Stomach smooth muscle (tissue), 2 donors: ENCODE measurements around the gene KRTAP10-2.
A peak's percentile ranks its signal among the peaks of the same experiment; 100 is the strongest.

ENCODE experiments used
- H3K27ac ChIP-seq: one replicate; pipeline ENCODE4 v1.7.0; 2013; ENCODE audit warnings: mild to moderate bottlenecking, low read length, inconsistent platforms
- H3K27me3 ChIP-seq, 2 donors: one replicate each; pipeline ENCODE4 v1.7.0; 2013; ENCODE audit warnings: low read length in 2 of 2; ENCODE audit not compliant: insufficient read depth in 2 of 2, control insufficient read depth in 1 of 2
- H3K36me3 ChIP-seq, 2 donors: one replicate each; pipeline ENCODE4 v1.7.0; 2013; ENCODE audit warnings: low read length in 2 of 2; ENCODE audit not compliant: control insufficient read depth in 2 of 2, insufficient read depth in 2 of 2
- H3K4me1 ChIP-seq: one replicate; pipeline ENCODE4 v1.7.0; 2013; ENCODE audit warnings: low read length; ENCODE audit not compliant: control insufficient read depth, insufficient read depth
- H3K4me3 ChIP-seq, 2 donors: one replicate each; pipeline ENCODE4 v1.7.0; 2013; ENCODE audit warnings: low read length in 2 of 2
- H3K9ac ChIP-seq, 2 donors: one replicate each; pipeline ENCODE4 v1.7.0; 2013; ENCODE audit warnings: low read length in 2 of 2, mild to moderate bottlenecking in 1 of 2
- H3K9me3 ChIP-seq, 2 donors: one replicate each; pipeline ENCODE4 v1.7.0; 2013; ENCODE audit warnings: low read length in 2 of 2; ENCODE audit not compliant: control insufficient read depth in 2 of 2
- donor health status: healthy.
- donor health status: Pancreatic carcinoma.

Gene KRTAP10-2

DNA sequence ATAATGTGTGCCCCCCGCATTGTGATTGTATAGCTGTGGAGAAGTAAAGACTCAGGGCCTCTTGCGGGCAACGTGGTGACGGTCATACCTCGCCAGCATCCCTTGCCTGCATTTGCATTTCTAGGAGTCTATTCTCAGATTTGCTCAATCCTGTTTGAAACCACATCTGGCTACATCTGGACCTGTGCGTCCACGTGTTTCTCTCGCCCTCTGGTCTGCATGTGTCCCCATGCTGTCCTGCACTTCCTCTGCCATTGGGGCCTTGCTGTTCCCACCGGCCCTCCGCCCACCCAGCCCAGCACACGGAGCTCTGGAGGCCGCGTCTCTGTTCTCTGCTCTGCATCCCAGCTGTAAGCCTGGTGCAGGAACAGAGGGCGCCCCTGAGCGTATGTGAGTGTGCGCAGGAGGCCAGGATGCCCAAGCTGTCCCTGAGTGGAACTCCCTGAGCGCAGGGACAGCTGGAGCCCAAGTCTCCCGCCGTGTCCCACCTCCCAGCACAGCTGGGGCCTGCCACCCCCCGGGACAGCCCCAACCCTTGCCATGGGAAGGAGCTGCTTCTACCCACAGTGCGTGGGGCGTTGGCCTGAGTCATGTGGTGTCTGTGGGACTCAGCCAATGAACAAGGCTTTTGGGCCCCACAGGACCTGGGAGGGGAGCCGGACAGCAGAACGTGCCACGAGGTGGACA is 1.6 kb downstream of the KRTAP10-2 start:
- Histone ChIP-seq H3K27me3 (no peaks in the 10 kb centered on the region), H3K9ac (no peak overlapping the region), H3K9me3 (peaks cover 6 to 8% of the 10 kb centered on the region in 2 donors), H3K36me3 (no peaks in the 10 kb centered on the region), H3K4me3 (no peak overlapping the region), H3K27ac (no peak overlapping the region), H3K4me1 (no peaks in the 10 kb centered on the region)

DNA sequence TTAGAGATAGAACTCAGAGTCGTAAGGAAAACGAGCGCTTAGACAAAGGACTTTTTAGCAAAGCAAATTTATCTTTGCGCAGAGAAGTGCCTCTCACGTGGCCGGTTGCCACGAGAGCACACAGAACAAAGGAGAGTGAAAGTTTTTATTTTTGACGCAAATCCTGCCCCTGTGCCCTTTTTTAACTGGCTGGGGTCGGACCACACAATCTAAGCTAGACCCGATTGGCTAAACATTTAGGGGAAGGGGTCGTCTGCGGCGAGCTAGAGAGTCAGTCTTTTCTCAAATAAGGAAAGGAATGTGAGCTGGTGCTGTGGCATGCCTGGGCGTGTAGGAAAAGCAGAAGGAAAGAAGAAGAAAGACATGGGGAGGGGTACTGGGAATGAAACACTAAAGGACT is 2.4 kb downstream of the KRTAP10-2 start:
- H3K27me3 ChIP-seq, result no peaks in the 10 kb centered on the region
- peaks cover 1 to 2% of the 10 kb centered on the region in 2 donors for H3K9me3 ChIP-seq
- no peak overlapping the region for H3K9ac ChIP-seq
- H3K4me3 ChIP-seq, result peak overlapping the region; percentile 29 to 43
- H3K27ac ChIP-seq, result no peak overlapping the region
- no peaks in the 10 kb centered on the region for H3K4me1 ChIP-seq
- H3K36me3 ChIP-seq, result no peaks in the 10 kb centered on the region

- H3K27me3 ChIP-seq, result no peaks in the 10 kb centered on the region
- H3K27ac ChIP-seq, result no peak overlapping the region
- no peak overlapping the region for H3K9ac ChIP-seq
- H3K4me3 ChIP-seq, result peak overlapping the region; percentile 29 to 43
- H3K4me1 ChIP-seq, result no peaks in the 10 kb centered on the region
- H3K9me3 ChIP-seq, result peaks cover 0 to 2% of the 10 kb centered on the region in 2 donors
- no peaks in the 10 kb centered on the region for H3K36me3 ChIP-seq
Measured at GRCh38 chr21:44548381-44548780, 2.9 kb downstream of the KRTAP10-2 start.

- Histone ChIP-seq H3K4me3 (no peak overlapping the region), H3K27ac (no peak overlapping the region), H3K36me3 (no peaks in the 10 kb centered on the region), H3K27me3 (no peaks in the 10 kb centered on the region), H3K9ac (no peak overlapping the region), H3K4me1 (no peaks in the 10 kb centered on the region), H3K9me3 (peaks cover 0 to 7% of the 10 kb centered on the region in 2 donors)
Measured at GRCh38 chr21:44547656-44548331, 3.5 kb downstream of the KRTAP10-2 start.

GRCh38 chr21:44544566-44544965 is 6.7 kb downstream of the KRTAP10-2 start:
- no peak overlapping the region for H3K4me3 ChIP-seq
- H3K9ac ChIP-seq, result no peak overlapping the region
- no peaks in the 10 kb centered on the region for H3K36me3 ChIP-seq
- H3K4me1 ChIP-seq, result no peaks in the 10 kb centered on the region
- no peak overlapping the region for H3K27ac ChIP-seq
- peaks cover 0 to 9% of the 10 kb centered on the region in 2 donors for H3K9me3 ChIP-seq
- no peaks in the 10 kb centered on the region for H3K27me3 ChIP-seq

GRCh38 chr21:44542716-44543115 is 8.6 kb downstream of the KRTAP10-2 start:
- Histone ChIP-seq H3K36me3 (no peaks in the 10 kb centered on the region), H3K9me3 (peaks cover 0 to 9% of the 10 kb centered on the region in 2 donors), H3K9ac (no peak overlapping the region), H3K27me3 (peaks cover 0 to 2% of the 10 kb centered on the region in 2 donors), H3K27ac (no peak overlapping the region), H3K4me3 (no peak overlapping the region), H3K4me1 (no peaks in the 10 kb centered on the region)

- Histone ChIP-seq H3K27me3 (peaks cover 0 to 2% of the 10 kb centered on the region in 2 donors), H3K9me3 (peaks cover 0 to 9% of the 10 kb centered on the region in 2 donors), H3K9ac (no peak overlapping the region), H3K27ac (no peak overlapping the region), H3K4me3 (no peak overlapping the region), H3K36me3 (no peaks in the 10 kb centered on the region), H3K4me1 (no peaks in the 10 kb centered on the region)
Measured at GRCh38 chr21:44540741-44541288, 10.5 kb downstream of the KRTAP10-2 start.

GRCh38 chr21:44539991-44540666 is 11.2 kb downstream of the KRTAP10-2 start, which contains the start of gene KRTAP10-1:
Gene KRTAP10-1 (minus strand): TSS chr21:44540195. CDS start chr21:44540150, 45 bp downstream.
- no peak within 1 kb of the TSS for H3K4me3 ChIP-seq
- H3K36me3 ChIP-seq, result no peaks in the 10 kb centered on the region
- H3K9ac ChIP-seq, result no peak within 1 kb of the TSS
- H3K27ac ChIP-seq, result no peak within 1 kb of the TSS
- H3K4me1 ChIP-seq, result no peaks in the 10 kb centered on the region
- peaks cover 0 to 2% of the 10 kb centered on the region in 2 donors for H3K27me3 ChIP-seq
- H3K9me3 ChIP-seq, result peaks cover 0 to 9% of the 10 kb centered on the region in 2 donors

- Histone ChIP-seq H3K9me3 (peaks cover 0 to 9% of the 10 kb centered on the region in 2 donors), H3K9ac (no peak overlapping the region), H3K4me1 (no peaks in the 10 kb centered on the region), H3K4me3 (no peak overlapping the region), H3K27ac (no peak overlapping the region), H3K36me3 (no peaks in the 10 kb centered on the region), H3K27me3 (peaks cover 0 to 2% of the 10 kb centered on the region in 2 donors)
Measured at GRCh38 chr21:44539046-44539445, 12.3 kb downstream of the KRTAP10-2 start.

DNA sequence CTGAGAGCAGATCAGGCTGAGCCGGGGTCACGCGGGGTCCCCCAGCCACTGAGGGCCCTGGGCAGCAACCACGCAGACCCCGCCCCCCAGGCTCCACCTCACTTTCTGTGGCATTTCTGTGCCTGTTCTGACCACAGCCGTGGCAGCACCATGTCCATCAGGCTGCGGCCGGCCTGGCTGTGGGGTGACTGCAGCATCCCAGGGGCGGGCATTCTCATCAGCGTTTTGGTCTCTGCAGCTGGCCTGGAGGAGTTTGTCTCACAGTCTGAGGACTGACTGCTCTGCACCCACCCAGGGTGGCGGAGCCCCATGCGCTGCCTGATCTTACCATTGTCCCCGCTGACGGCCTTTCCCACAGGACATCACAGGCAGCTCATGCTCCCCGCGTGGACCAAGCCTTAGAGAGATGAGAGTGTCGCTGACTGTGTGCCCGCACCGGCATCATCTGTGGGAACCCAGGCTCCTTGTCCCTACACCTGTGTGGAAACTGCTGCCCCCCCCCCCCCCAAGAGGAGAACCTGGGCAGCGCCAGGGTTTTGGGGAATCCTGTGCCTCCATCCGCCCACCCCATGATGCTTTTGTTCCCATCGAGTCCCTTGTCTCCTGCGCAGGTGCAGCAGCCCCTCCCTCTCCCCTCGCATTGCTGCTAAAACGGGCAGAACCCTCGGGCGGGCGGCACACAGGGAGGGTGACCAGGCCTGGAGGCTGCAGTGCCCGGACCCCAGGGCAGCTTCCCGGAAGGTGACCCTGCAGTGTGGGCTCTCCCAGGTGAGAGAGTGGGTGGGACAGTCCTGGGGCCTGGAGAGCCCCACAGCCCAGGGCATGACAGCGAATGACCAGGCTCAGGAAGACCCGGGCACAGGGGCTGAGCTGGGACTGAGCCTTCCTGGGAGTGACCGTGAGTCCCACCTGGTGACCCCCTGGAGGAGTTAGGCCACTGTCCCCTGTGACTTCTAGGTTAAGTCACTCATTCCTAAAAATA is 13.1 kb downstream of the KRTAP10-2 start:
- no peak overlapping the region for H3K4me3 ChIP-seq
- no peak overlapping the region for H3K9ac ChIP-seq
- no peaks in the 10 kb centered on the region for H3K4me1 ChIP-seq
- peaks cover 0 to 2% of the 10 kb centered on the region in 2 donors for H3K27me3 ChIP-seq
- H3K36me3 ChIP-seq, result no peaks in the 10 kb centered on the region
- peaks cover 0 to 5% of the 10 kb centered on the region in 2 donors for H3K9me3 ChIP-seq
- no peak overlapping the region for H3K27ac ChIP-seq
